Neural cell (in vitro differentiated cells): ENCODE results near the gene IQCH. TPM values are rescaled to one million over a fixed set of nuclear protein-coding genes. Genes with fewer than 3 reads are reported as not detected.

Experiments used
- H2AFZ ChIP-seq: fragments of 200-600, 300-800 bp; sonication (generic), shearing (Covaris generic); 2 replicates; pipeline ENCODE4 v1.6.0; 2014; ENCODE audit warnings: low read depth, mild to moderate bottlenecking, antibody characterized with exemption, low read length, moderate library complexity
- H3F3A ChIP-seq: fragments of 200-600 bp; shearing (Covaris generic); 2 replicates; pipeline ENCODE4 v1.6.1; 2016; ENCODE audit warnings: mild to moderate bottlenecking, moderate library complexity, mixed read lengths, antibody characterized with exemption, low read length; ENCODE audit not compliant: insufficient read depth, poor library complexity, severe bottlenecking
- H3K27ac ChIP-seq: fragments of 200-600, 300-800 bp; sonication (generic), shearing (Covaris generic); 2 replicates; pipeline ENCODE4 v1.5.1; 2014; ENCODE audit warnings: mild to moderate bottlenecking, low read length, moderate library complexity
- H3K27me3 ChIP-seq: fragments of 300-800, 200-600 bp; sonication (generic), shearing (Covaris generic); 2 replicates; pipeline ENCODE4 v1.6.0; 2014; ENCODE audit warnings: mild to moderate bottlenecking, low read depth, low read length, moderate library complexity; ENCODE audit not compliant: insufficient read depth
- H3K36me3 ChIP-seq: fragments of 300-800, 200-600 bp; sonication (generic), shearing (Covaris generic); 2 replicates; pipeline ENCODE4 v1.5.1; 2014; ENCODE audit warnings: mild to moderate bottlenecking, antibody characterized with exemption, low read length, moderate library complexity; ENCODE audit not compliant: insufficient read depth
- H3K4me2 ChIP-seq: fragments of 300-800, 200-600 bp; sonication (generic), shearing (Covaris generic); 2 replicates; pipeline ENCODE4 v1.6.0; 2014; ENCODE audit warnings: mild to moderate bottlenecking, low read length
- H3K4me3 ChIP-seq: fragments of 300-800, 200-600 bp; sonication (generic), shearing (Covaris generic); 2 replicates; pipeline ENCODE4 v1.5.1; 2014; ENCODE audit warnings: mild to moderate bottlenecking, low read length, moderate library complexity
- H3K79me2 ChIP-seq: fragments of 200-600 bp; shearing (Covaris generic); replicated peaks from 2 replicates; pipeline ENCODE4 v1.6.0; 2014; ENCODE audit warnings: mild to moderate bottlenecking, low read length, moderate library complexity; ENCODE audit not compliant: insufficient read depth
- H3K9ac ChIP-seq: fragments of 300-800, 200-600 bp; sonication (generic), shearing (Covaris generic); 2 replicates; pipeline ENCODE4 v1.6.1; 2016; ENCODE audit warnings: mild to moderate bottlenecking, low read length, mixed read lengths
- H3K9me2 ChIP-seq: fragments of 200-600 bp; shearing (Covaris generic); 2 replicates; pipeline ENCODE4 v1.6.1; 2016; ENCODE audit warnings: mild to moderate bottlenecking, low read length, mixed read lengths; ENCODE audit not compliant: insufficient read depth
- H3K9me3 ChIP-seq: fragments of 200-600, 300-800 bp; sonication (generic), shearing (Covaris generic); 2 replicates; pipeline ENCODE4 v1.6.1; 2016; ENCODE audit warnings: mild to moderate bottlenecking, mixed run types, low read length, moderate library complexity, mixed read lengths
- H4K20me1 ChIP-seq: fragments of 200-600 bp; shearing (Covaris generic); 2 replicates; pipeline ENCODE4 v1.6.1; 2016; ENCODE audit warnings: mild to moderate bottlenecking, mixed run types; ENCODE audit not compliant: insufficient read depth
- CTCF ChIP-seq: fragments of 450-650 bp; IDR thresholded peaks from 2 replicates; pipeline ENCODE4 v1.5.1; 2014; ENCODE audit warnings: antibody characterized with exemption, mild to moderate bottlenecking, moderate library complexity; ENCODE audit not compliant: poor library complexity, severe bottlenecking
- MXI1 ChIP-seq: fragments of 450-650 bp; conservative IDR thresholded peaks from 2 replicates; pipeline ENCODE4 v1.6.1; 2014; ENCODE audit warnings: antibody characterized with exemption, mild to moderate bottlenecking; ENCODE audit not compliant: poor library complexity, severe bottlenecking
- POLR2AphosphoS5 ChIP-seq: IDR thresholded peaks from 2 replicates; pipeline ENCODE4 v1.6.1; 2012
- RAD21 ChIP-seq: fragments of 450-650 bp; conservative IDR thresholded peaks from 2 replicates; pipeline ENCODE4 v1.6.1; 2014; ENCODE audit warnings: antibody characterized with exemption, mild to moderate bottlenecking, moderate library complexity
- REST ChIP-seq: IDR thresholded peaks from 2 replicates; pipeline ENCODE4 v1.6.1; 2012; ENCODE audit warnings: borderline replicate concordance
- SMC3 ChIP-seq: fragments of 450-650 bp; conservative IDR thresholded peaks from 2 replicates; pipeline ENCODE4 v1.6.1; 2014; ENCODE audit warnings: antibody characterized with exemption, mild to moderate bottlenecking, moderate library complexity; ENCODE audit not compliant: poor library complexity
- polyA plus RNA-seq: library from polyadenylated mRNA; depleted of rRNA; stranded (reverse); fragments of >200 nt; gene quantifications from 2 replicates; pipeline ENCODE4 v1.2.3, GENCODE V29; 2014

The IQCH gene
- polyA plus RNA-seq, 1 donor from 2014 or later, result 2.8 TPM

GRCh38 chr15:67415181-67415580, 160.6 kb downstream of the IQCH start:
- TF ChIP-seq CTCF (no peak), POLR2AphosphoS5 (no peak), MXI1 (no peak), REST (no peak), RAD21 (no peak), SMC3 (no peak)
- Histone ChIP-seq H3K27me3 (no peaks in the 10 kb centered on the region), H3K9ac (no peak overlapping the region), H3K79me2 (no peaks in the 10 kb centered on the region), H3K9me3 (no peaks in the 10 kb centered on the region), H4K20me1 (no peaks in the 10 kb centered on the region), H3K9me2 (no peaks in the 10 kb centered on the region), H2AFZ (no peak overlapping the region), H3K4me3 (no peak overlapping the region), H3K4me2 (no peak overlapping the region), H3K36me3 (no peaks in the 10 kb centered on the region), H3K27ac (no peak overlapping the region), H3F3A (no peaks in the 10 kb centered on the region)

- Histone ChIP-seq H3K79me2 (no peaks in the 10 kb centered on the region), H4K20me1 (no peaks in the 10 kb centered on the region), H3K9me2 (no peaks in the 10 kb centered on the region), H3K27ac (no peak overlapping the region), H3K36me3 (no peaks in the 10 kb centered on the region), H3K4me3 (no peak overlapping the region), H3K27me3 (no peaks in the 10 kb centered on the region), H3K9me3 (no peaks in the 10 kb centered on the region), H3K4me2 (no peak overlapping the region), H2AFZ (no peak overlapping the region), H3K9ac (no peak overlapping the region), H3F3A (no peaks in the 10 kb centered on the region)
- TF ChIP-seq MXI1, result no peak
- no peak for TF ChIP-seq SMC3
- TF ChIP-seq POLR2AphosphoS5, result no peak
- TF ChIP-seq REST, result no peak
These were observed 162.3 kb downstream of the IQCH start for GRCh38 chr15:67416891-67417290.
